Body of pancreas (tissue), 4 donors: ENCODE data around the gene GAPVD1.

Source experiments
- POLR2A ChIP-seq, 3 donors: fragments of 450-650 bp; IDR thresholded peaks; one replicate each; pipeline ENCODE4 v1.6.1; 2016; ENCODE audit warnings: antibody characterized with exemption in 3 of 3, mild to moderate bottlenecking in 2 of 3
- TF ChIP-seq, protein P1 (sequence below), 7 experiments: fragments of 450-650 bp in 4 of 7; fragments of 200-600 bp in 3 of 7; sonication (generic) in 3 of 7; IDR thresholded peaks; one replicate each; pipeline ENCODE4 v1.5.1; 2016 to 2019; ENCODE audit warnings: antibody characterized with exemption in 7 of 7

DNA sequence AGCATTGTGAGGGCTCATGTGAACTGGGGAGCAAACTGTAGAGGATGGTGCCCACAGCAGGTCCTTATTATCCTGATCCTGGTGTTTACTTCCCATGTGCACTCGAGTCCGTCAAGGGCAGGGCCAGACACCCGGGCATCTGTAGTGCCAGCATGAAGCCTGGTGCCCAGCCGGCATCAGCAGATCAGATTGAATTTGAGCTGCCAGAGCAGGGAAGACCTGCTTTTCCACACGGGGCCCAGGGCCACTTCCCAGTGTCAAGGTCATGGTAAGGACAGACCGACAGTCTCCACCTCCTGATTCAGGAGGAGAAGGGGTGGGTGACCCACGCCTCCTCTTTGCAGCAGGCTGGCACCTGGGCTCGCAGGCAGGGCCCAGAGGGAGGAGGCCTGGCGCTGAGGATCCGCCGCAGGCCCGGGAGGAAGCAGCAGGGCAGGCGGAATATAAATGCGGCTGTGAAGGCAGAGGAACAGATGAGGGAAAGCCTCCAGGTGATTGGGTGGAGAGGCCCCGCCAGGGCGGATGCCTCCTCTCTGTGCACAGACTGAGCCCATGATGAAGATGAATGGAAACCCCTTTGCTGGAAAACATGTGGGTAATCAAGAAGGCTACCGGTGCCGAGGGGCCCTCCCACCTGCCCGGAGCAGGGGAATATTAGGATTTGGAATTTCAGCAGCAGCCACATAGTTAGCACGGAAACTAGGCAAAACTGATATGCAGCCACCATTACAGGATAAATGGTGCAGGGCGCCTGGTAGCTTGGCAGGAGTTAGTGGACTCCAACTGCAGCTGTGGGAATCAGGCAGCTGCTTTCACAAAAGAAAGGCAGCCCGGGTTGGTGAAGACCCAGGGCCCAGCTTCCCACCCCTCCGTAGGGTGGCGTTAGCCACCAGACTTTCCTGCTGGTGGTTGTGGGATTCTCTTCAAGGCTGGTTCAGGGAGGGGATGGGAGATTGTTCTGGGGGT, 114.9 kb downstream of the GAPVD1 start:
- TF ChIP-seq, protein P1, sequence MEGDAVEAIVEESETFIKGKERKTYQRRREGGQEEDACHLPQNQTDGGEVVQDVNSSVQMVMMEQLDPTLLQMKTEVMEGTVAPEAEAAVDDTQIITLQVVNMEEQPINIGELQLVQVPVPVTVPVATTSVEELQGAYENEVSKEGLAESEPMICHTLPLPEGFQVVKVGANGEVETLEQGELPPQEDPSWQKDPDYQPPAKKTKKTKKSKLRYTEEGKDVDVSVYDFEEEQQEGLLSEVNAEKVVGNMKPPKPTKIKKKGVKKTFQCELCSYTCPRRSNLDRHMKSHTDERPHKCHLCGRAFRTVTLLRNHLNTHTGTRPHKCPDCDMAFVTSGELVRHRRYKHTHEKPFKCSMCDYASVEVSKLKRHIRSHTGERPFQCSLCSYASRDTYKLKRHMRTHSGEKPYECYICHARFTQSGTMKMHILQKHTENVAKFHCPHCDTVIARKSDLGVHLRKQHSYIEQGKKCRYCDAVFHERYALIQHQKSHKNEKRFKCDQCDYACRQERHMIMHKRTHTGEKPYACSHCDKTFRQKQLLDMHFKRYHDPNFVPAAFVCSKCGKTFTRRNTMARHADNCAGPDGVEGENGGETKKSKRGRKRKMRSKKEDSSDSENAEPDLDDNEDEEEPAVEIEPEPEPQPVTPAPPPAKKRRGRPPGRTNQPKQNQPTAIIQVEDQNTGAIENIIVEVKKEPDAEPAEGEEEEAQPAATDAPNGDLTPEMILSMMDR (IDR thresholded peaks at IDR 0.05): peak in 1 of 7 experiments; percentile 3
- no peak for TF ChIP-seq POLR2A (IDR thresholded peaks at IDR 0.05)
